Endothelial cell of umbilical vein (primary cell): ENCODE results near the gene PTGDR. TPM values are rescaled to one million over a fixed set of nuclear protein-coding genes. Genes with fewer than 3 reads are reported as not detected.

Experiments
- BruUV-seq: library from RNA; stranded (reverse); fragments of 400-500 nt; replicated peaks from 2 replicates; lab custom pipeline; 2021; lab: Mats Ljungman, UMichigan
- CTCF ChIA-PET: fragments of 300-600, 350-600 bp; sonication (Branson Sonifier 250); formaldehyde crosslinking; loops from one replicate; lab custom pipeline; 2021; ENCODE audit warnings: antibody characterized with exemption, inconsistent platforms; lab: Charles Lee
- POLR2A ChIA-PET: fragments of 300-600, 350-600 bp; sonication (Branson Sonifier 250); formaldehyde crosslinking; loops from one replicate; lab custom pipeline; 2021; ENCODE audit warnings: antibody characterized with exemption, inconsistent platforms; lab: Charles Lee
- DNase-seq: peaks from one replicate; pipeline ENCODE4 v3.0.0-alpha.2; 2011; ENCODE audit warnings: low read depth, low spot score
- FAIRE-seq: peaks from 2 replicates; lab custom pipeline; 2011; peaks lifted over from hg19 to GRCh38; lab: Jason Lieb, UNC
- H2AFZ ChIP-seq: 2 replicates; pipeline ENCODE4 v1.6.0; 2012; ENCODE audit warnings: low read depth, low read length, control low read depth, inconsistent platforms
- H3K27ac ChIP-seq: 2 replicates; pipeline ENCODE4 v1.5.1; 2011; ENCODE audit warnings: low read depth, mild to moderate bottlenecking, control low read depth, low read length, moderate library complexity; ENCODE audit not compliant: insufficient read depth
- H3K27me3 ChIP-seq, 2 experiments: 2 replicates each; pipeline versions ENCODE4 v1.6.0 to v1.6.1; 2011; ENCODE audit warnings: low read length in 2 of 2, mixed read lengths in 1 of 2; ENCODE audit not compliant: control insufficient read depth in 2 of 2, insufficient read depth in 2 of 2
- H3K36me3 ChIP-seq, 2 experiments: 2 replicates in 1 of 2; 3 replicates in 1 of 2; pipeline ENCODE4 v1.5.1; 2011; ENCODE audit warnings: low read length in 2 of 2, mild to moderate bottlenecking in 1 of 2, moderate library complexity in 1 of 2; ENCODE audit not compliant: control insufficient read depth in 2 of 2, insufficient read depth in 2 of 2; ENCODE audit errors: extremely low read depth in 1 of 2
- H3K4me1 ChIP-seq: 3 replicates; pipeline ENCODE4 v1.5.1; 2011; ENCODE audit warnings: mild to moderate bottlenecking, low read length; ENCODE audit not compliant: control insufficient read depth, insufficient read depth; ENCODE audit errors: extremely low read depth
- H3K4me2 ChIP-seq: 2 replicates; pipeline ENCODE4 v1.6.1; 2011; ENCODE audit warnings: low read length, control low read depth, mixed read lengths; ENCODE audit not compliant: insufficient read depth
- H3K4me3 ChIP-seq, 3 experiments: fragments of 200-600 bp in 1 of 3; sonication (generic), shearing (Covaris generic) in 1 of 3; replicated peaks in 1 of 3; 2 replicates each; pipeline ENCODE4 v1.5.1; 2011 to 2016; ENCODE audit warnings: control low read depth in 3 of 3, low read length in 3 of 3, mild to moderate bottlenecking in 2 of 3, inconsistent platforms in 1 of 3, low read depth in 1 of 3, moderate library complexity in 1 of 3; ENCODE audit not compliant: insufficient read depth in 1 of 3
- H3K79me2 ChIP-seq: 2 replicates; pipeline ENCODE4 v1.6.0; 2012; ENCODE audit warnings: low read length, inconsistent platforms; ENCODE audit not compliant: control insufficient read depth, insufficient read depth
- H3K9ac ChIP-seq: replicated peaks from 2 replicates; pipeline ENCODE3; 2011; ENCODE audit warnings: low read length, control low read depth; ENCODE audit not compliant: insufficient read depth; ENCODE audit errors: extremely low read depth
- H3K9me1 ChIP-seq: replicated peaks from 3 replicates; pipeline ENCODE4 v1.6.0; 2011; ENCODE audit warnings: mild to moderate bottlenecking, low read length; ENCODE audit not compliant: control insufficient read depth, insufficient read depth; ENCODE audit errors: extremely low read depth
- H3K9me3 ChIP-seq: replicated peaks from 2 replicates; pipeline ENCODE4 v1.5.1; 2012; ENCODE audit warnings: low read length, inconsistent platforms; ENCODE audit not compliant: control insufficient read depth, insufficient read depth
- H4K20me1 ChIP-seq: replicated peaks from 2 replicates; pipeline ENCODE3; 2011; ENCODE audit warnings: mild to moderate bottlenecking, low read length; ENCODE audit not compliant: control insufficient read depth, insufficient read depth; ENCODE audit errors: extremely low read depth
- CTCF ChIP-seq, 2 donors: IDR thresholded peaks; 1 replicate in 1 of 2; 2 replicates in 1 of 2; pipeline ENCODE4 v1.5.1; 2011; ENCODE audit warnings: low read length in 2 of 2, mild to moderate bottlenecking in 2 of 2, moderate library complexity in 2 of 2, control low read depth in 1 of 2, inconsistent platforms in 1 of 2, low read depth in 1 of 2; ENCODE audit not compliant: insufficient read depth in 1 of 2; ENCODE audit errors: extremely low read depth in 1 of 2
- EZH2 ChIP-seq: IDR thresholded peaks from 2 replicates; pipeline ENCODE4 v1.6.1; 2012; ENCODE audit warnings: borderline replicate concordance, low read depth, mild to moderate bottlenecking, moderate library complexity, low read length, inconsistent platforms; ENCODE audit not compliant: severe bottlenecking
- FOS ChIP-seq: IDR thresholded peaks from 2 replicates; pipeline ENCODE4 v1.6.1; 2011; ENCODE audit warnings: mild to moderate bottlenecking, low read length, moderate library complexity, borderline replicate concordance; ENCODE audit not compliant: insufficient read depth
- GATA2 ChIP-seq: IDR thresholded peaks from 2 replicates; pipeline ENCODE4 v1.7.0; 2011; ENCODE audit warnings: low read depth, mild to moderate bottlenecking, moderate library complexity, mixed read lengths, low read length; ENCODE audit not compliant: insufficient read length, insufficient read depth
- JUN ChIP-seq: IDR thresholded peaks from 2 replicates; pipeline ENCODE4 v1.6.1; 2011; ENCODE audit warnings: borderline replicate concordance, low read depth; ENCODE audit not compliant: insufficient read length, insufficient read depth
- MYC ChIP-seq: IDR thresholded peaks from one replicate; pipeline ENCODE4 v1.6.1; 2011; ENCODE audit warnings: mild to moderate bottlenecking, low read depth, low read length
- POLR2A ChIP-seq: IDR thresholded peaks from 2 replicates; pipeline ENCODE4 v1.6.1; 2012; ENCODE audit warnings: low read depth, mild to moderate bottlenecking, control low read depth, low read length
- POLR2AphosphoS5 ChIP-seq: IDR thresholded peaks from 2 replicates; pipeline ENCODE4 v1.6.1; 2012; ENCODE audit warnings: low read depth, mild to moderate bottlenecking, control low read depth, low read length, moderate library complexity; ENCODE audit not compliant: insufficient read depth
- dilution Hi-C: fragments of 300-500 bp; cut with MboI; formaldehyde crosslinking; loops from one replicate; pipeline ENCODE4 v1.15.0; 2019; ENCODE audit warnings: low sequenced_read_pairs; ENCODE audit not compliant: extremely low pct_ligation_motif_present
- intact Hi-C: fragments of 100-400 bp; cut with micrococcal nuclease; formaldehyde crosslinking; loops from one replicate; pipeline ENCODE4 v1.10.0; 2022
- polyA plus RNA-seq, 4 experiments: library from polyadenylated mRNA; depleted of rRNA in 3 of 4; stranded (reverse) in 3 of 4; unstranded in 1 of 4; fragments of >200 nt; gene quantifications; 2 replicates each; pipeline versions ENCODE4 v1.2.1 to v1.2.3, GENCODE V29; 2011 to 2012; ENCODE audit warnings: missing spikeins in 1 of 4
- total RNA-seq: library from RNA; stranded (reverse); gene quantifications from 2 replicates; pipeline ENCODE4 v1.2.3, GENCODE V29; 2021
- TF ChIP-seq, protein P1 (sequence below): IDR thresholded peaks from 2 replicates; pipeline ENCODE4 v1.6.1; 2011; ENCODE audit not compliant: insufficient read depth, insufficient read length

Gene PTGDR
- total and polyA plus RNA-seq, 2 donors (not counting 3 experiments of a cell fraction or from before 2014, with no cell fraction given) = not detected

- intact Hi-C loops = no loop called here
- no peak overlapping the region for H3K4me2 ChIP-seq
These were observed 47.8 kb downstream of the PTGDR start for GRCh38 chr14:52315355-52315718.

GRCh38 chr14:52318062-52318461 lies 50.6 kb downstream of the PTGDR start:
- TF ChIP-seq, protein P1, sequence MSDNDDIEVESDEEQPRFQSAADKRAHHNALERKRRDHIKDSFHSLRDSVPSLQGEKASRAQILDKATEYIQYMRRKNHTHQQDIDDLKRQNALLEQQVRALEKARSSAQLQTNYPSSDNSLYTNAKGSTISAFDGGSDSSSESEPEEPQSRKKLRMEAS = no peak
- TF ChIP-seq FOS (no peak), GATA2 (no peak), CTCF (IDR thresholded peaks at IDR 0.05; ENCODE audit: extremely low read depth in 1 of 2, insufficient read depth in 1 of 2, low read depth in 1 of 2, low read length in 2 of 2) (no peak), JUN (no peak), POLR2AphosphoS5 (no peak), POLR2A (no peak), MYC (no peak), EZH2 (no peak)
- H3K36me3 ChIP-seq = no peaks in the 10 kb centered on the region
- DNase-seq (no peak), FAIRE-seq (no peak)
- ChIA-PET POLR2A (no interaction called here), CTCF (no interaction called here)
- no peaks in the 10 kb centered on the region for H3K79me2 ChIP-seq
- H3K27me3 ChIP-seq = peaks cover 44 to 66% of the 10 kb centered on the region in 2 experiments
- no peaks in the 10 kb centered on the region for H4K20me1 ChIP-seq
- no peak overlapping the region for H3K27ac ChIP-seq
- no peak overlapping the region for H3K9ac ChIP-seq
- no peak overlapping the region for H2AFZ ChIP-seq
- BruUV-seq = no TSS peak
- H3K9me3 ChIP-seq = no peaks in the 10 kb centered on the region
- peaks cover 11% of the 10 kb centered on the region for H3K4me1 ChIP-seq
- intact Hi-C loops = no loop called here
- no peak overlapping the region for H3K4me3 ChIP-seq
- no peak overlapping the region for H3K4me2 ChIP-seq
- dilution Hi-C loops = no loop called here
- no peaks in the 10 kb centered on the region for H3K9me1 ChIP-seq

More at GRCh38 chr14:52315355-52315718, 47.8 kb downstream of the PTGDR start:
- FAIRE-seq = no peak
- Histone ChIP-seq H3K4me1 (peaks cover 11% of the 10 kb centered on the region), H3K27me3 (peaks cover 54 to 74% of the 10 kb centered on the region in 2 experiments), H3K79me2 (no peaks in the 10 kb centered on the region), H3K4me3 (no peak overlapping the region), H3K9me1 (no peaks in the 10 kb centered on the region), H3K9ac (no peak overlapping the region), H4K20me1 (no peaks in the 10 kb centered on the region), H3K36me3 (no peaks in the 10 kb centered on the region), H2AFZ (no peak overlapping the region), H3K9me3 (no peaks in the 10 kb centered on the region), H3K27ac (no peak overlapping the region)
- no peak for DNase-seq
- ChIA-PET POLR2A (no interaction called here), CTCF (interaction anchor here (1.0 kb wide), 1 partner anchor 15 kb away, joined by 4 read pairs; no protein-coding TSS in a partner anchor)
- TF ChIP-seq EZH2 = peak; percentile 21
- TF ChIP-seq POLR2AphosphoS5 = no peak
- BruUV-seq = no TSS peak
- dilution Hi-C loops = no loop called here
